Measurements from ENCODE around the gene MGLL. TPM values are rescaled to one million over a fixed set of nuclear protein-coding genes. Genes with fewer than 3 reads are reported as not detected.

Gene MGLL
- total RNA-seq, 1 experiment from 2014 or later = 42.4 TPM

GRCh38 chr3:127784865-127785710 is 37.2 kb downstream of the MGLL start:
- no peak overlapping the region for H3K4me3 Mint-ChIP-seq (ENCODE audit: low read depth, unreplicated experiment)
- CTCF ChIA-PET = interaction anchor here (0.6 kb wide), 1 partner anchor 1309 kb away, joined by 3 read pairs; no protein-coding TSS in a partner anchor
- intact Hi-C loops (cut with micrococcal nuclease; ENCODE audit: unreplicated experiment) = no loop called here
- TF ChIP-seq CTCF (IDR thresholded peaks at IDR 0.05; ENCODE audit: unreplicated experiment) = no peak
- BruUV-seq (replicated peaks) = no TSS peak
- H3K27me3 Mint-ChIP-seq (ENCODE audit: unreplicated experiment) = no peaks in the 10 kb centered on the region
- no peaks in the 10 kb centered on the region for H3K36me3 Mint-ChIP-seq (ENCODE audit: insufficient read depth, unreplicated experiment)
- H3K9me3 Mint-ChIP-seq (ENCODE audit: low read depth, unreplicated experiment) = no peaks in the 10 kb centered on the region
- H3K27ac Mint-ChIP-seq (ENCODE audit: unreplicated experiment) = no peak overlapping the region
- DNase-seq = no peak
- peaks cover 26% of the 10 kb centered on the region for H3K4me1 Mint-ChIP-seq (ENCODE audit: low read depth, unreplicated experiment)

GRCh38 chr3:127784283-127784682 is 38.0 kb downstream of the MGLL start:
- Mint-ChIP-seq H3K27ac (ENCODE audit: unreplicated experiment) (no peak overlapping the region), H3K36me3 (ENCODE audit: insufficient read depth, unreplicated experiment) (no peaks in the 10 kb centered on the region), H3K9me3 (ENCODE audit: low read depth, unreplicated experiment) (no peaks in the 10 kb centered on the region), H3K27me3 (ENCODE audit: unreplicated experiment) (no peaks in the 10 kb centered on the region), H3K4me1 (ENCODE audit: low read depth, unreplicated experiment) (peaks cover 28% of the 10 kb centered on the region), H3K4me3 (ENCODE audit: low read depth, unreplicated experiment) (no peak overlapping the region)
- no peak for TF ChIP-seq CTCF (IDR thresholded peaks at IDR 0.05; ENCODE audit: unreplicated experiment)
- intact Hi-C loops (cut with micrococcal nuclease; ENCODE audit: unreplicated experiment) = no loop called here
- DNase-seq = no peak
- no TSS peak for BruUV-seq (replicated peaks)
- CTCF ChIA-PET = interaction anchor here (0.8 kb wide), 1 partner anchor 33 kb away, joined by 3 read pairs; no protein-coding TSS in a partner anchor

- no peak overlapping the region for H3K4me3 Mint-ChIP-seq (ENCODE audit: low read depth, unreplicated experiment)
- no peak for TF ChIP-seq CTCF (IDR thresholded peaks at IDR 0.05; ENCODE audit: unreplicated experiment)
- CTCF ChIA-PET = interaction anchor here (0.8 to 0.9 kb wide), 2 partner anchors 7 to 34 kb away, joined by 3 read pairs; no protein-coding TSS in a partner anchor
- no peaks in the 10 kb centered on the region for H3K36me3 Mint-ChIP-seq (ENCODE audit: insufficient read depth, unreplicated experiment)
- H3K9me3 Mint-ChIP-seq (ENCODE audit: low read depth, unreplicated experiment) = no peaks in the 10 kb centered on the region
- intact Hi-C loops (cut with micrococcal nuclease; ENCODE audit: unreplicated experiment) = no loop called here
- H3K27ac Mint-ChIP-seq (ENCODE audit: unreplicated experiment) = no peak overlapping the region
- no peaks in the 10 kb centered on the region for H3K27me3 Mint-ChIP-seq (ENCODE audit: unreplicated experiment)
- no peak for DNase-seq
- peaks cover 23% of the 10 kb centered on the region for H3K4me1 Mint-ChIP-seq (ENCODE audit: low read depth, unreplicated experiment)
- BruUV-seq (replicated peaks) = no TSS peak
Observed at GRCh38 chr3:127783642-127784160, 38.6 kb downstream of the MGLL start.

GRCh38 chr3:127783166-127783565 is 39.1 kb downstream of the MGLL start:
- Mint-ChIP-seq H3K4me3 (ENCODE audit: low read depth, unreplicated experiment) (no peak overlapping the region), H3K27ac (ENCODE audit: unreplicated experiment) (no peak overlapping the region), H3K4me1 (ENCODE audit: low read depth, unreplicated experiment) (peaks cover 18% of the 10 kb centered on the region), H3K27me3 (ENCODE audit: unreplicated experiment) (no peaks in the 10 kb centered on the region), H3K9me3 (ENCODE audit: low read depth, unreplicated experiment) (no peaks in the 10 kb centered on the region), H3K36me3 (ENCODE audit: insufficient read depth, unreplicated experiment) (no peaks in the 10 kb centered on the region)
- CTCF ChIA-PET = interaction anchor here (0.6 to 0.9 kb wide), 3 partner anchors 8 to 1285 kb away, joined by 3 to 4 read pairs (median 3); no protein-coding TSS in a partner anchor
- intact Hi-C loops (cut with micrococcal nuclease; ENCODE audit: unreplicated experiment) = no loop called here
- no TSS peak for BruUV-seq (replicated peaks)
- no peak for DNase-seq
- no peak for TF ChIP-seq CTCF (IDR thresholded peaks at IDR 0.05; ENCODE audit: unreplicated experiment)
